ENCODE results near the gene OLIG3. TPM values are rescaled to one million over a fixed set of nuclear protein-coding genes. Genes with fewer than 3 reads are reported as not detected.
A peak's percentile ranks its signal among the peaks of the same experiment; 100 is the strongest.

Gene OLIG3
- total RNA-seq (2022) (0.21 TPM in 1 of 2 replicates, not detected in the other), Bru-seq, nascent RNA (not detected), BruChase-seq, experiment 1, labeled RNA remaining after a 2-hour chase (percentile 19 among the genes with signal in this experiment), BruChase-seq, experiment 2, labeled RNA remaining after a 6-hour chase (not detected)
- long read RNA-seq, partial matches to known transcripts = 0 of 1 reads
- long read RNA-seq, other reads (novel, unspliced or antisense) = 1 of 1 reads

- TF ChIP-seq CTCF (IDR thresholded peaks at IDR 0.05; ENCODE audit: insufficient read depth in 1 of 2, low read depth in 1 of 2, low read length in 1 of 2, severe bottlenecking in 1 of 2, unreplicated experiment in 1 of 2) = no peak
- Mint-ChIP-seq H3K4me1 (ENCODE audit: low read depth, unreplicated experiment) (no peaks in the 10 kb centered on the region), H3K4me3 (ENCODE audit: unreplicated experiment) (peak within 1 kb of the TSS; percentile 71), H3K27ac (ENCODE audit: unreplicated experiment) (no peak within 1 kb of the TSS), H3K36me3 (ENCODE audit: insufficient read depth, unreplicated experiment) (no peaks in the 10 kb centered on the region), H3K9me3 (ENCODE audit: unreplicated experiment) (no peaks in the 10 kb centered on the region), H3K27me3 (ENCODE audit: insufficient read depth, unreplicated experiment) (peaks cover 17% of the 10 kb centered on the region)
- H3K36me3 ChIP-seq (ENCODE audit: control insufficient read depth, insufficient read depth, low read length) = no peaks in the 10 kb centered on the region
- POLR2A ChIA-PET = no interaction called here
- intact Hi-C loops (cut with micrococcal nuclease; ENCODE audit: unreplicated experiment) = no loop called here
- no peaks in the 10 kb centered on the region for H3K4me1 ChIP-seq
- DNase-seq = no peak
- H3K27me3 ChIP-seq (replicated peaks; ENCODE audit: control insufficient read depth, insufficient read depth, low read length) = no peaks in the 10 kb centered on the region
- no peak within 1 kb of the TSS for H3K4me3 ChIP-seq (ENCODE audit: low read depth, low read length)
- BruUV-seq (replicated peaks) = no TSS peak
- CTCF ChIA-PET = no interaction called here
- no peaks in the 10 kb centered on the region for H3K9me3 ChIP-seq
These were observed at the start of gene OLIG3 for GRCh38 chr6:137494281-137494987. OLIG3 (minus strand) TSS chr6:137494394; CDS start chr6:137494170, 224 bp downstream.

GRCh38 chr6:137543114-137543513, 48.9 kb upstream of the OLIG3 start:
- H3K4me1 ChIP-seq = no peaks in the 10 kb centered on the region
- no peaks in the 10 kb centered on the region; the same call in 1 of the 2 replicates for H3K9me3 ChIP-seq
- no peak overlapping the region for H3K4me3 ChIP-seq (ENCODE audit: low read depth, low read length)
- H3K27me3 ChIP-seq (replicated peaks; ENCODE audit: control insufficient read depth, insufficient read depth, low read length) = no peaks in the 10 kb centered on the region
- POLR2A ChIA-PET = no interaction called here
- H3K4me1 Mint-ChIP-seq (ENCODE audit: low read depth, unreplicated experiment) = peaks cover 6% of the 10 kb centered on the region
- no peak overlapping the region for H3K27ac Mint-ChIP-seq (ENCODE audit: unreplicated experiment)
- H3K27me3 Mint-ChIP-seq (ENCODE audit: insufficient read depth, unreplicated experiment) = no peaks in the 10 kb centered on the region
- H3K4me3 Mint-ChIP-seq (ENCODE audit: unreplicated experiment) = no peak overlapping the region
- TF ChIP-seq CTCF (IDR thresholded peaks at IDR 0.05; ENCODE audit: insufficient read depth in 1 of 2, low read depth in 1 of 2, low read length in 1 of 2, severe bottlenecking in 1 of 2, unreplicated experiment in 1 of 2) = peak in 1 of 2 experiments; percentile 26
- CTCF ChIA-PET = no interaction called here
- DNase-seq = peak in 1 of 2 experiments; percentile 15
- H3K36me3 ChIP-seq (ENCODE audit: control insufficient read depth, insufficient read depth, low read length) = no peaks in the 10 kb centered on the region
- H3K9me3 Mint-ChIP-seq (ENCODE audit: unreplicated experiment) = no peaks in the 10 kb centered on the region
- H3K36me3 Mint-ChIP-seq (ENCODE audit: insufficient read depth, unreplicated experiment) = no peaks in the 10 kb centered on the region
- intact Hi-C loops (cut with micrococcal nuclease; ENCODE audit: unreplicated experiment) = no loop called here
- no TSS peak for BruUV-seq (replicated peaks)

GRCh38 chr6:137542713-137543112, 48.5 kb upstream of the OLIG3 start:
- H3K27me3 ChIP-seq (replicated peaks; ENCODE audit: control insufficient read depth, insufficient read depth, low read length) = no peaks in the 10 kb centered on the region
- no peak overlapping the region for H3K4me3 ChIP-seq (ENCODE audit: low read depth, low read length)
- no peak overlapping the region for H3K4me3 Mint-ChIP-seq (ENCODE audit: unreplicated experiment)
- H3K27ac Mint-ChIP-seq (ENCODE audit: unreplicated experiment) = no peak overlapping the region
- CTCF ChIA-PET = no interaction called here
- peaks cover 1% of the 10 kb centered on the region for H3K4me1 Mint-ChIP-seq (ENCODE audit: low read depth, unreplicated experiment)
- POLR2A ChIA-PET = no interaction called here
- H3K9me3 Mint-ChIP-seq (ENCODE audit: unreplicated experiment) = no peaks in the 10 kb centered on the region
- H3K4me1 ChIP-seq = no peaks in the 10 kb centered on the region
- H3K27me3 Mint-ChIP-seq (ENCODE audit: insufficient read depth, unreplicated experiment) = no peaks in the 10 kb centered on the region
- no peak for DNase-seq
- H3K36me3 ChIP-seq (ENCODE audit: control insufficient read depth, insufficient read depth, low read length) = no peaks in the 10 kb centered on the region
- no peaks in the 10 kb centered on the region; the same call in 1 of the 2 replicates for H3K9me3 ChIP-seq
- no peak for TF ChIP-seq CTCF (IDR thresholded peaks at IDR 0.05; ENCODE audit: insufficient read depth in 1 of 2, low read depth in 1 of 2, low read length in 1 of 2, severe bottlenecking in 1 of 2, unreplicated experiment in 1 of 2)
- H3K36me3 Mint-ChIP-seq (ENCODE audit: insufficient read depth, unreplicated experiment) = no peaks in the 10 kb centered on the region
- intact Hi-C loops (cut with micrococcal nuclease; ENCODE audit: unreplicated experiment) = no loop called here
- no TSS peak for BruUV-seq (replicated peaks)

Measured in Caco-2 (cell line).